K562 (cell line): ENCODE results near the gene NT5C2. TPM values are rescaled to one million over a fixed set of nuclear protein-coding genes. Genes with fewer than 3 reads are reported as not detected.

Experiments
- ATAC-seq: fragments of 200-7000 bp; cut with Tn5 transposase; 3 replicates; pipeline ENCODE4 v1.9.1; 2020; ENCODE audit warnings: moderate library complexity
- BruUV-seq: library from RNA; stranded (reverse); fragments of 400-500 nt; replicated peaks from 2 replicates; lab custom pipeline; 2021; lab: Mats Ljungman, UMichigan
- CTCF ChIA-PET: fragments of 300-600 bp; formaldehyde crosslinking; extraction: SDS; loops from one replicate; lab custom pipeline; 2021; ENCODE audit warnings: low intra/inter-chr PET ratio; lab: Yijun Ruan, JAX
- POLR2A ChIA-PET: fragments of 300-600, 350-650 bp; sonication (Branson Sonifier 250); formaldehyde crosslinking; extraction: SDS; loops from one replicate; lab custom pipeline; 2021; ENCODE audit warnings: antibody characterized with exemption, inconsistent platforms; lab: Yijun Ruan, JAX
- DNase-seq, 4 experiments: peaks; one replicate each; pipeline versions ENCODE4 v3.0.0 to v3.0.0-alpha.2; 2011 to 2018; ENCODE audit warnings: low spot score in 3 of 4, mixed read lengths in 3 of 4; ENCODE audit errors: extremely low read depth in 1 of 4
- FAIRE-seq: peaks from 2 replicates; lab custom pipeline; 2011; peaks lifted over from hg19 to GRCh38; lab: Jason Lieb, UNC
- H2AFZ ChIP-seq: 2 replicates; pipeline ENCODE4 v1.6.0; 2011; ENCODE audit warnings: low read depth, low read length, control low read depth, inconsistent platforms
- H3K27ac ChIP-seq: fragments of 200-600 bp; 3 replicates; pipeline ENCODE4 v1.8.0; 2011; ENCODE audit warnings: low read depth, mild to moderate bottlenecking, control low read depth, inconsistent platforms, low read length, moderate library complexity, mixed read lengths; ENCODE audit errors: extremely low read depth
- H3K27me3 ChIP-seq, 2 experiments: fragments of 300-600 bp in 1 of 2; 2 replicates in 1 of 2; 3 replicates in 1 of 2; pipeline versions ENCODE4 v1.6.0 to v1.8.0; 2011; ENCODE audit warnings: inconsistent platforms in 2 of 2, low read length in 2 of 2, mild to moderate bottlenecking in 1 of 2, mixed read lengths in 1 of 2, moderate library complexity in 1 of 2; ENCODE audit not compliant: control insufficient read depth in 2 of 2, insufficient read depth in 2 of 2
- H3K36me3 ChIP-seq: fragments of 300-600 bp; 3 replicates; pipeline ENCODE4 v1.8.0; 2011; ENCODE audit warnings: mild to moderate bottlenecking, low read length, inconsistent platforms; ENCODE audit not compliant: control insufficient read depth, insufficient read depth
- H3K4me1 ChIP-seq, 2 experiments: fragments of 200-600 bp in 1 of 2; replicated peaks in 1 of 2; 2 replicates in 1 of 2; 3 replicates in 1 of 2; pipeline versions ENCODE4 v1.5.1 to v1.8.0; 2011; ENCODE audit warnings: inconsistent platforms in 2 of 2, low read length in 2 of 2, mild to moderate bottlenecking in 1 of 2, mixed read lengths in 1 of 2, moderate library complexity in 1 of 2; ENCODE audit not compliant: control insufficient read depth in 2 of 2, insufficient read depth in 2 of 2
- H3K4me2 ChIP-seq: 2 replicates; pipeline ENCODE4 v1.6.1; 2011; ENCODE audit warnings: low read length, control low read depth, inconsistent platforms, mixed read lengths; ENCODE audit not compliant: insufficient read depth
- H3K4me3 ChIP-seq: fragments of 200-600 bp; sonication (generic), shearing (Covaris generic); 2 replicates; pipeline ENCODE4 v1.5.1; 2016; ENCODE audit warnings: control low read depth, inconsistent platforms
- H3K79me2 ChIP-seq: fragments of 200-600 bp; 3 replicates; pipeline ENCODE4 v1.8.0; 2011; ENCODE audit warnings: low read length, inconsistent platforms; ENCODE audit not compliant: control insufficient read depth, insufficient read depth
- H3K9ac ChIP-seq, 2 experiments: 2 replicates each; pipeline versions ENCODE4 v1.6.0 to v1.6.1; 2011; ENCODE audit warnings: low read depth in 2 of 2, low read length in 2 of 2, control low read depth in 1 of 2, inconsistent platforms in 1 of 2, mild to moderate bottlenecking in 1 of 2, mixed read lengths in 1 of 2; ENCODE audit not compliant: insufficient read depth in 1 of 2
- H3K9me1 ChIP-seq: one replicate; pipeline ENCODE4 v1.6.0; 2011; ENCODE audit warnings: inconsistent platforms, mild to moderate bottlenecking, low read length, moderate library complexity; ENCODE audit not compliant: control insufficient read depth, insufficient read depth
- H3K9me3 ChIP-seq: replicated peaks from 2 replicates; pipeline ENCODE4 v1.5.1; 2011; ENCODE audit warnings: low read depth, low read length, inconsistent platforms; ENCODE audit not compliant: control insufficient read depth, insufficient read depth
- H4K20me1 ChIP-seq: replicated peaks from 2 replicates; pipeline ENCODE4 v1.6.1; 2011; ENCODE audit warnings: low read length, inconsistent platforms, mixed read lengths; ENCODE audit not compliant: control insufficient read depth, insufficient read depth
- CCNT2 ChIP-seq: IDR thresholded peaks from 2 replicates; pipeline ENCODE4 v1.6.1; 2011; ENCODE audit warnings: borderline replicate concordance, low read depth, mild to moderate bottlenecking, moderate library complexity, mixed read lengths, low read length; ENCODE audit not compliant: insufficient read length; ENCODE audit errors: extremely low read depth
- IRF1 ChIP-seq: sonication (generic); formaldehyde crosslinking; IDR thresholded peaks from 2 replicates; pipeline ENCODE4 v1.8.0; 2022; ENCODE audit warnings: missing genetic modification reagents, mild to moderate bottlenecking, borderline replicate concordance
- TCF3 ChIP-seq: sonication (generic); formaldehyde crosslinking; IDR thresholded peaks from 2 replicates; pipeline ENCODE4 v1.4.0; 2020; ENCODE audit warnings: mild to moderate bottlenecking, missing genetic modification reagents
- TCFL5 ChIP-seq: fragments of 250-450 bp; sonication (Bioruptor Pico); conservative IDR thresholded peaks from 2 replicates; pipeline ENCODE4 v1.6.1; 2021; ENCODE audit warnings: mild to moderate bottlenecking, moderate library complexity, matching md5 sums
- WGBS: fragments of 100-300 bp; shearing (Covaris generic); methylation state at CpG from one replicate; pipeline ENCODE4 v1.1.6; 2016; ENCODE audit warnings: low coverage, mixed read lengths; ENCODE audit not compliant: insufficient coverage; ENCODE audit errors: missing lambda C conversion rate; 5-methylcytosine and 5-hydroxymethylcytosine counted together
- in situ Hi-C: fragments of 300-500 bp; cut with MboI; formaldehyde crosslinking; loops from 4 replicates; pipeline ENCODE4 v1.15.0; 2018; ENCODE audit warnings: inconsistent platforms, mixed read lengths
- intact Hi-C: fragments of 100-400 bp; cut with micrococcal nuclease; formaldehyde crosslinking; loops from 2 replicates; pipeline ENCODE4 v1.14.2; 2022
- polyA plus RNA-seq, 8 experiments: library from polyadenylated mRNA; depleted of rRNA in 4 of 8; stranded (reverse) in 5 of 8; unstranded in 3 of 8; fragments of >200 nt; fragmentation: Nextera tagmentation in 2 of 8; fragmentation: Illumina TruSeq in 1 of 8; extraction: Ambion mirVana in 2 of 8; extraction: Trizol in 1 of 8; gene quantifications; 2 replicates each; pipeline versions ENCODE4 v1.2.1 to v1.2.3, GENCODE V29; 2011 to 2014; ENCODE audit warnings: inconsistent platforms in 1 of 8, missing spikeins in 1 of 8
- total RNA-seq, 7 experiments: library from RNA; depleted of rRNA in 6 of 7; stranded (reverse); fragments of >200 nt in 6 of 7; fragmentation: Illumina TruSeq in 2 of 7; extraction: Trizol in 2 of 7; gene quantifications; 2 replicates each; pipeline versions ENCODE4 v1.2.1 to v1.2.3, GENCODE V29; 2011 to 2021; ENCODE audit warnings: low replicate concordance in 1 of 7
- TF ChIP-seq, protein P1 (sequence below): sonication (generic); formaldehyde crosslinking; IDR thresholded peaks from 2 replicates; pipeline ENCODE4 v1.8.1; 2023; ENCODE audit warnings: mild to moderate bottlenecking, missing genetic modification reagents
- TF ChIP-seq, protein P2 (sequence below): sonication (generic); formaldehyde crosslinking; IDR thresholded peaks from 2 replicates; pipeline ENCODE4 v1.8.0; 2022; ENCODE audit warnings: missing genetic modification reagents, mild to moderate bottlenecking, borderline replicate concordance

NT5C2 gene
- total and polyA plus RNA-seq, 9 of the 15 experiments (the other 6 are each of a cell fraction or from before 2014, with no cell fraction given): 11.3 to 45.2 (median 27.7) TPM

GRCh38 chr10:103055105-103055504 is 138.0 kb downstream of the NT5C2 start:
- no peaks in the 10 kb centered on the region for H3K27me3 ChIP-seq
- ATAC-seq (no peak), FAIRE-seq (no peak), DNase-seq (no peak)
- TF ChIP-seq, protein P1, sequence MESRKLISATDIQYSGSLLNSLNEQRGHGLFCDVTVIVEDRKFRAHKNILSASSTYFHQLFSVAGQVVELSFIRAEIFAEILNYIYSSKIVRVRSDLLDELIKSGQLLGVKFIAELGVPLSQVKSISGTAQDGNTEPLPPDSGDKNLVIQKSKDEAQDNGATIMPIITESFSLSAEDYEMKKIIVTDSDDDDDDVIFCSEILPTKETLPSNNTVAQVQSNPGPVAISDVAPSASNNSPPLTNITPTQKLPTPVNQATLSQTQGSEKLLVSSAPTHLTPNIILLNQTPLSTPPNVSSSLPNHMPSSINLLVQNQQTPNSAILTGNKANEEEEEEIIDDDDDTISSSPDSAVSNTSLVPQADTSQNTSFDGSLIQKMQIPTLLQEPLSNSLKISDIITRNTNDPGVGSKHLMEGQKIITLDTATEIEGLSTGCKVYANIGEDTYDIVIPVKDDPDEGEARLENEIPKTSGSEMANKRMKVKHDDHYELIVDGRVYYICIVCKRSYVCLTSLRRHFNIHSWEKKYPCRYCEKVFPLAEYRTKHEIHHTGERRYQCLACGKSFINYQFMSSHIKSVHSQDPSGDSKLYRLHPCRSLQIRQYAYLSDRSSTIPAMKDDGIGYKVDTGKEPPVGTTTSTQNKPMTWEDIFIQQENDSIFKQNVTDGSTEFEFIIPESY (CRISPR knock-in tag): peak; percentile 52
- TF ChIP-seq, protein P2, sequence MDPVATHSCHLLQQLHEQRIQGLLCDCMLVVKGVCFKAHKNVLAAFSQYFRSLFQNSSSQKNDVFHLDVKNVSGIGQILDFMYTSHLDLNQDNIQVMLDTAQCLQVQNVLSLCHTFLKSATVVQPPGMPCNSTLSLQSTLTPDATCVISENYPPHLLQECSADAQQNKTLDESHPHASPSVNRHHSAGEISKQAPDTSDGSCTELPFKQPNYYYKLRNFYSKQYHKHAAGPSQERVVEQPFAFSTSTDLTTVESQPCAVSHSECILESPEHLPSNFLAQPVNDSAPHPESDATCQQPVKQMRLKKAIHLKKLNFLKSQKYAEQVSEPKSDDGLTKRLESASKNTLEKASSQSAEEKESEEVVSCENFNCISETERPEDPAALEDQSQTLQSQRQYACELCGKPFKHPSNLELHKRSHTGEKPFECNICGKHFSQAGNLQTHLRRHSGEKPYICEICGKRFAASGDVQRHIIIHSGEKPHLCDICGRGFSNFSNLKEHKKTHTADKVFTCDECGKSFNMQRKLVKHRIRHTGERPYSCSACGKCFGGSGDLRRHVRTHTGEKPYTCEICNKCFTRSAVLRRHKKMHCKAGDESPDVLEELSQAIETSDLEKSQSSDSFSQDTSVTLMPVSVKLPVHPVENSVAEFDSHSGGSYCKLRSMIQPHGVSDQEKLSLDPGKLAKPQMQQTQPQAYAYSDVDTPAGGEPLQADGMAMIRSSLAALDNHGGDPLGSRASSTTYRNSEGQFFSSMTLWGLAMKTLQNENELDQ (CRISPR knock-in tag): no peak
- TF ChIP-seq TCFL5 (CRISPR knock-in tag) (no peak), IRF1 (CRISPR knock-in tag) (no peak), TCF3 (no peak), CCNT2 (no peak)
- no peak overlapping the region for H2AFZ ChIP-seq
- peaks cover 0 to 6% of the 10 kb centered on the region in 2 experiments; a peak in 3 of 5 replicates for H3K4me1 ChIP-seq
- ChIA-PET CTCF (no interaction called here), POLR2A (no interaction called here)
- intact Hi-C loops (no loop called here), in situ Hi-C loops (no loop called here)
- H3K79me2 ChIP-seq: no peaks in the 10 kb centered on the region
- H3K9me3 ChIP-seq: no peaks in the 10 kb centered on the region
- no peaks in the 10 kb centered on the region for H3K9me1 ChIP-seq
- BruUV-seq: no TSS peak
- no peaks in the 10 kb centered on the region for H3K36me3 ChIP-seq
- H3K4me2 ChIP-seq: no peak overlapping the region
- 67% methylated on average over 3 of the region's 4 CpGs for WGBS
- H3K9ac ChIP-seq: no peak overlapping the region
- H4K20me1 ChIP-seq: no peaks in the 10 kb centered on the region
- no peak overlapping the region for H3K4me3 ChIP-seq
- H3K27ac ChIP-seq: no peak overlapping the region
